HG03159 (cell line): ENCODE results near the gene PRKAG2.

Source experiments
- ATAC-seq: cut with Tn5 transposase; IDR thresholded peaks from one replicate; pipeline ENCODE4 v1.9.1; 2021; ENCODE audit warnings: mild to moderate bottlenecking, moderate library complexity; ENCODE audit not compliant: unreplicated experiment

PRKAG2 gene

GRCh38 chr7:151702961-151703360, 174.0 kb downstream of the PRKAG2 start:
- no peak for ATAC-seq

GRCh38 chr7:151700586-151701165, 176.2 kb downstream of the PRKAG2 start:
- no peak for ATAC-seq

GRCh38 chr7:151699928-151700319, 177.0 kb downstream of the PRKAG2 start:
- ATAC-seq, result no peak

- ATAC-seq, result no peak
Measured at GRCh38 chr7:151699147-151699927, 177.6 kb downstream of the PRKAG2 start.

GRCh38 chr7:151697942-151698341, 179.0 kb downstream of the PRKAG2 start:
- no peak for ATAC-seq

GRCh38 chr7:151697515-151697895, 179.4 kb downstream of the PRKAG2 start:
- no peak for ATAC-seq

GRCh38 chr7:151696721-151697514, 180.0 kb downstream of the PRKAG2 start:
- no peak for ATAC-seq

- no peak for ATAC-seq
Measured at GRCh38 chr7:151695951-151696541, 180.9 kb downstream of the PRKAG2 start.

- ATAC-seq, result no peak
Measured at GRCh38 chr7:151694828-151695580, 181.9 kb downstream of the PRKAG2 start.

- ATAC-seq, result no peak
Measured at GRCh38 chr7:151694441-151694827, 182.5 kb downstream of the PRKAG2 start.

- no peak for ATAC-seq
Measured at GRCh38 chr7:151693140-151693539, 183.8 kb downstream of the PRKAG2 start.

- ATAC-seq, result no peak
Measured at GRCh38 chr7:151692721-151693120, 184.2 kb downstream of the PRKAG2 start.

- no peak for ATAC-seq
Measured at GRCh38 chr7:151691449-151691848, 185.5 kb downstream of the PRKAG2 start.

- ATAC-seq, result no peak
Measured at GRCh38 chr7:151690606-151691005, 186.3 kb downstream of the PRKAG2 start.

GRCh38 chr7:151689196-151689971, 187.5 kb downstream of the PRKAG2 start:
- no peak for ATAC-seq

GRCh38 chr7:151688236-151688780, 188.6 kb downstream of the PRKAG2 start:
- no peak for ATAC-seq

GRCh38 chr7:151687523-151688235, 189.2 kb downstream of the PRKAG2 start:
- no peak for ATAC-seq

- ATAC-seq, result no peak
Measured at GRCh38 chr7:151686826-151687225, 190.1 kb downstream of the PRKAG2 start.
